Mesenchymal stem cell (in vitro differentiated cells and primary cell): ENCODE measurements around the gene PCDHA8.
A peak's percentile ranks its signal among the peaks of the same experiment; 100 is the strongest.
"Not testable (repeated sequence)": the region's sequence is repeated elsewhere in the genome, so short reads cannot be mapped to it uniquely, and the experiment has no call there.

Source experiments
- DNase-seq: peaks from one replicate; pipeline ENCODE4 v3.0.0-alpha.2; 2013
- H2AFZ ChIP-seq: one replicate; pipeline ENCODE4 v1.6.1; 2013; ENCODE audit warnings: low read depth, mild to moderate bottlenecking, control low read depth, inconsistent platforms, low read length, moderate library complexity
- H2AK5ac ChIP-seq: 2 replicates; pipeline ENCODE4 v1.6.1; 2013; ENCODE audit warnings: low read length, moderate library complexity, mild to moderate bottlenecking, inconsistent platforms; ENCODE audit not compliant: severe bottlenecking
- H2BK120ac ChIP-seq: one replicate; pipeline ENCODE4 v1.6.1; 2013; ENCODE audit warnings: low read depth, mild to moderate bottlenecking, inconsistent platforms, low read length, moderate library complexity
- H2BK12ac ChIP-seq, 2 experiments: one replicate each; pipeline ENCODE4 v1.6.1; 2013; ENCODE audit warnings: inconsistent platforms in 2 of 2, low read length in 2 of 2, mild to moderate bottlenecking in 2 of 2, moderate library complexity in 2 of 2, control low read depth in 1 of 2
- H2BK15ac ChIP-seq: one replicate; pipeline ENCODE4 v1.6.1; 2013; ENCODE audit warnings: mild to moderate bottlenecking, low read depth, inconsistent platforms; ENCODE audit not compliant: poor library complexity, severe bottlenecking
- H2BK5ac ChIP-seq: 2 replicates; pipeline ENCODE4 v1.6.1; 2013; ENCODE audit warnings: low read depth, mild to moderate bottlenecking, low read length, control low read depth, inconsistent platforms; ENCODE audit not compliant: poor library complexity, severe bottlenecking
- H3K14ac ChIP-seq, 2 experiments: one replicate each; pipeline ENCODE4 v1.6.1; 2013; ENCODE audit warnings: inconsistent platforms in 2 of 2, low read length in 2 of 2, control low read depth in 1 of 2, mild to moderate bottlenecking in 1 of 2, moderate library complexity in 1 of 2
- H3K18ac ChIP-seq, 2 experiments: one replicate each; pipeline ENCODE4 v1.6.1; 2013; ENCODE audit warnings: inconsistent platforms in 2 of 2, low read length in 2 of 2, control low read depth in 1 of 2, low read depth in 1 of 2, mild to moderate bottlenecking in 1 of 2
- H3K23ac ChIP-seq, 2 experiments: one replicate each; pipeline ENCODE4 v1.6.1; 2013; ENCODE audit warnings: inconsistent platforms in 2 of 2, low read length in 2 of 2, mild to moderate bottlenecking in 2 of 2, moderate library complexity in 2 of 2, control low read depth in 1 of 2
- H3K27ac ChIP-seq: 2 replicates; pipeline ENCODE4 v1.5.1; 2013; ENCODE audit warnings: mild to moderate bottlenecking, moderate library complexity, low read length, control low read depth, inconsistent platforms; ENCODE audit not compliant: poor library complexity, severe bottlenecking
- H3K27me3 ChIP-seq, 2 experiments: 2 replicates each; pipeline versions ENCODE4 v1.6.1 to v1.7.0; 2013; ENCODE audit warnings: low read length in 2 of 2, mild to moderate bottlenecking in 2 of 2, moderate library complexity in 2 of 2, control low read depth in 1 of 2, inconsistent platforms in 1 of 2; ENCODE audit not compliant: control insufficient read depth in 1 of 2, insufficient read depth in 1 of 2
- H3K36me3 ChIP-seq, 2 experiments: 2 replicates each; pipeline versions ENCODE4 v1.6.1 to v1.7.0; 2013; ENCODE audit warnings: low read length in 2 of 2, control low read depth in 1 of 2, inconsistent platforms in 1 of 2, low read depth in 1 of 2, mild to moderate bottlenecking in 1 of 2; ENCODE audit not compliant: insufficient read depth in 2 of 2, control insufficient read depth in 1 of 2
- H3K4ac ChIP-seq, 2 experiments: one replicate each; pipeline ENCODE4 v1.6.1; 2013; ENCODE audit warnings: inconsistent platforms in 2 of 2, low read length in 2 of 2, mild to moderate bottlenecking in 2 of 2, moderate library complexity in 2 of 2, control low read depth in 1 of 2, low read depth in 1 of 2
- H3K4me1 ChIP-seq: 2 replicates; pipeline ENCODE4 v1.6.1; 2013; ENCODE audit warnings: low read depth, low read length, control low read depth; ENCODE audit not compliant: control insufficient read depth, insufficient read depth
- H3K4me2 ChIP-seq: 2 replicates; pipeline ENCODE4 v1.6.1; 2013; ENCODE audit warnings: low read length, mild to moderate bottlenecking, inconsistent platforms; ENCODE audit not compliant: poor library complexity, severe bottlenecking
- H3K4me3 ChIP-seq, 2 experiments: 2 replicates each; pipeline versions ENCODE4 v1.5.1 to v1.7.0; 2013; ENCODE audit warnings: low read length in 2 of 2, mild to moderate bottlenecking in 2 of 2, control low read depth in 1 of 2, low read depth in 1 of 2; ENCODE audit not compliant: insufficient read depth in 1 of 2
- H3K79me1 ChIP-seq: replicated peaks from 2 replicates; pipeline ENCODE4 v1.6.1; 2013; ENCODE audit warnings: mild to moderate bottlenecking, control low read depth, low read length, inconsistent platforms; ENCODE audit not compliant: poor library complexity, severe bottlenecking
- H3K9ac ChIP-seq: 2 replicates; pipeline ENCODE4 v1.7.0; 2013; ENCODE audit warnings: mild to moderate bottlenecking, low read length, moderate library complexity
- H3K9me3 ChIP-seq: 2 replicates; pipeline ENCODE4 v1.7.0; 2013; ENCODE audit warnings: mild to moderate bottlenecking, low read length; ENCODE audit not compliant: control insufficient read depth
- H4K8ac ChIP-seq: one replicate; pipeline ENCODE4 v1.6.1; 2013; ENCODE audit warnings: inconsistent platforms, mild to moderate bottlenecking, low read length, moderate library complexity
- H4K91ac ChIP-seq: one replicate; pipeline ENCODE4 v1.6.1; 2013; ENCODE audit warnings: mild to moderate bottlenecking, low read length, inconsistent platforms
- WGBS: methylation state at CpG from one replicate; pipeline ENCODE4 v1.1.7; 2013; ENCODE audit warnings: mixed read lengths; 5-methylcytosine and 5-hydroxymethylcytosine counted together

Gene PCDHA8

DNA sequence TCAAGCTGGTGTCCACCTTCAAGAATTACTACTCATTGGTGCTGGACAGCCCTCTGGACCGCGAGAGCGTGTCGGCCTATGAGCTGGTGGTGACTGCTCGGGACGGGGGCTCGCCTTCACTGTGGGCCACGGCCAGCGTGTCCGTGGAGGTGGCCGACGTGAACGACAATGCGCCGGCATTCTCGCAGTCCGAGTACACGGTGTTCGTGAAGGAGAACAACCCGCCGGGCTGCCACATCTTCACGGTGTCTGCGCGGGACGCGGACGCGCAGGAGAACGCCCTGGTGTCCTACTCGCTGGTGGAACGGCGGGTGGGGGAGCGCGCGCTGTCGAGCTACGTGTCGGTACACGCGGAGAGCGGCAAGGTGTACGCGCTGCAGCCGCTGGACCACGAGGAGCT is 38.6 kb upstream of the PCDHA8 start:
- H2BK120ac ChIP-seq, H4K8ac ChIP-seq, DNase-seq, H3K9ac ChIP-seq, H3K27me3 ChIP-seq, H3K4me3 ChIP-seq, H3K23ac ChIP-seq, H3K4me1 ChIP-seq, H3K36me3 ChIP-seq, H3K4me2 ChIP-seq, H3K79me1 ChIP-seq, H2AK5ac ChIP-seq, H2AFZ ChIP-seq, H3K14ac ChIP-seq, H2BK12ac ChIP-seq, H4K91ac ChIP-seq, H2BK15ac ChIP-seq, H3K27ac ChIP-seq, H3K4ac ChIP-seq, H3K18ac ChIP-seq, H2BK5ac ChIP-seq: not testable (repeated sequence)
- WGBS, result 97% methylated on average over 44 of the region's 45 CpGs
- H3K9me3 ChIP-seq, result peaks cover 72% of the 10 kb centered on the region

GRCh38 chr5:140802781-140803271 is 38.2 kb upstream of the PCDHA8 start:
- H3K4ac ChIP-seq, result no peak overlapping the region
- no peak overlapping the region for H2AFZ ChIP-seq
- H3K4me2 ChIP-seq, result no peak overlapping the region
- no peak overlapping the region for H3K18ac ChIP-seq
- H3K9me3 ChIP-seq, result peaks cover 75% of the 10 kb centered on the region
- no peak overlapping the region for H3K14ac ChIP-seq
- H3K79me1 ChIP-seq, result peaks cover 3% of the 10 kb centered on the region
- H3K9ac ChIP-seq, result no peak overlapping the region
- H2BK120ac ChIP-seq, result no peak overlapping the region
- H3K27ac ChIP-seq, result no peak overlapping the region
- no peaks in the 10 kb centered on the region for H3K27me3 ChIP-seq
- H3K4me1 ChIP-seq, result peaks cover 5% of the 10 kb centered on the region
- WGBS, result 98% methylated on average over 53 of the region's 53 CpGs
- H2AK5ac ChIP-seq, result no peak overlapping the region
- peaks cover 0 to 8% of the 10 kb centered on the region in 2 experiments for H3K36me3 ChIP-seq
- no peak overlapping the region for H2BK5ac ChIP-seq
- H2BK12ac ChIP-seq, result no peak overlapping the region
- no peak overlapping the region for H4K8ac ChIP-seq
- H2BK15ac ChIP-seq, result no peak overlapping the region
- no peak overlapping the region for H4K91ac ChIP-seq
- no peak overlapping the region for H3K23ac ChIP-seq
- peak overlapping the region in 1 of 2 experiments; percentile 6 for H3K4me3 ChIP-seq
- DNase-seq, result no peak

DNA sequence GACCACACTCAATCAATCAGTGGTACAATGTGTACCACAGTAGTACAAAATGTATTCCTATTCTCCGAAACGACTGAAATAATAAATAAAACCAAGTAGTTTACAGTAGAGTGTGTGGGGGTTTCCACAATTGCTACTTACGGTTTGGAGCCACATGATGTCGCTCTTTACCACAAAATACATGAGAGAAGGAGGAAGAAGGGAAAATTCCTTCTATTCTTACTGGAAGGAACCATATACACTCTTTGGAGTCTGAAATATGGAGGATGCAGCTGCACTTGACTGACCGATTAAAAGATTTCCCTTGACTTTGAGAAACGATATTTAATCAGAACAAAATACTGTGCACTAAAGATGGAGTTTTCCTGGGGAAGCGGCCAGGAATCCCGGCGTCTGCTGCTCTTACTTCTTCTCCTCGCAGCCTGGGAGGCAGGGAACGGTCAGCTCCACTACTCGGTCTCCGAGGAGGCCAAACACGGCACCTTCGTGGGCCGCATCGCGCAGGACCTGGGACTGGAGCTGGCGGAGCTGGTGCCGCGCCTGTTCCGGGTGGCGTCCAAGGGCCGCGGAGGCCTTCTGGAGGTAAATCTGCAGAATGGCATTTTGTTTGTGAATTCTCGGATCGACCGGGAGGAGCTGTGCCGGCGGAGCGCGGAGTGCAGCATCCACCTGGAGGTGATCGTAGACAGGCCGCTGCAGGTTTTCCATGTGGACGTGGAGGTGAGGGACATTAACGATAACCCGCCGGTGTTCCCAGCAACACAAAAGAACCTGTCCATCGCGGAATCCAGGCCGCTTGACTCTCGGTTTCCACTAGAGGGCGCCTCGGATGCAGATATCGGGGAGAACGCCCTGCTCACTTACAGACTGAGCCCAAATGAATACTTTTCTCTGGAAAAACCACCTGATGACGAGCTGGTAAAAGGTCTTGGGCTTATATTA is 33.9 kb upstream of the PCDHA8 start, which contains the start of gene PCDHA4:
Gene PCDHA4 (plus strand): TSS at position 235 of the 942 bp plus-strand sequence.
- Histone ChIP-seq H3K36me3 (peaks cover 0 to 15% of the 10 kb centered on the region in 2 experiments), H2BK5ac (no peak within 1 kb of the TSS), H3K79me1 (peaks cover 5% of the 10 kb centered on the region), H3K23ac (no peak within 1 kb of the TSS), H4K91ac (no peak within 1 kb of the TSS), H3K4ac (no peak within 1 kb of the TSS), H3K27ac (peak within 1 kb of the TSS; percentile 26), H4K8ac (no peak within 1 kb of the TSS), H2AK5ac (no peak within 1 kb of the TSS), H2BK12ac (no peak within 1 kb of the TSS), H2AFZ (peak within 1 kb of the TSS; percentile 55), H3K18ac (no peak within 1 kb of the TSS), H3K4me3 (peak within 1 kb of the TSS; percentile 56 to 68), H3K14ac (no peak within 1 kb of the TSS), H2BK15ac (no peak within 1 kb of the TSS), H3K4me1 (peaks cover 7% of the 10 kb centered on the region), H3K27me3 (no peaks in the 10 kb centered on the region), H3K9ac (no peak within 1 kb of the TSS), H2BK120ac (no peak within 1 kb of the TSS), H3K9me3 (peaks cover 56% of the 10 kb centered on the region), H3K4me2 (peak within 1 kb of the TSS; percentile 18)
- 46% methylated on average over 42 of the region's 47 CpGs for WGBS
- DNase-seq, result peak; percentile 71

GRCh38 chr5:140808241-140808888 is 32.6 kb upstream of the PCDHA8 start:
- not testable (repeated sequence) for H3K4me3 ChIP-seq, H3K4me1 ChIP-seq, H3K4ac ChIP-seq, H2AFZ ChIP-seq, DNase-seq, H3K36me3 ChIP-seq, H3K18ac ChIP-seq, H2BK15ac ChIP-seq, H3K79me1 ChIP-seq, H2AK5ac ChIP-seq, H3K9ac ChIP-seq, H3K14ac ChIP-seq, H4K91ac ChIP-seq, H2BK5ac ChIP-seq, H3K4me2 ChIP-seq, H3K27ac ChIP-seq, H3K27me3 ChIP-seq, H2BK12ac ChIP-seq, H2BK120ac ChIP-seq, H3K23ac ChIP-seq, H4K8ac ChIP-seq
- 98% methylated on average over 62 of the region's 62 CpGs for WGBS
- peaks cover 58% of the 10 kb centered on the region for H3K9me3 ChIP-seq
